ENCODE measurements around the gene COMTD1.

DNA sequence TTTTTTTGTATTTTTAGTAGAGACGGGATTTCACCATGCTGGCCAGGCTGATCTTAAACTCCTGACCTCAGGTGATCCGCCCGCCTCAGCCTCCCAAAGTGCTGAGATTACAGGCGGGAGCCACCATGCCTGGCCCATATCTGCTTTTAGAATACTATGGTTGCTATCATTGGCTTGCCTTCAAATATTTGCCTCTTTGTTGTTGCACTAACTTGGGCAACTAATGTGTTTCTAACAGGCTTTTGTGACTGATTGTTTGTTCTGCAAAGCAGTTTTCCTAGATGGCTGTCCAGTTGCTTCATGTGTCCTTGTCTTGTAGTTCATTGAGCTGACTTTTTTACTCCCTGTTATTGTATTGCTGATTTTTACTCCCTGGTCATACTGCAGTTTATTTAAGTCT is 15.5 kb downstream of the COMTD1 start:
- TF ChIP-seq EZH2 (IDR thresholded peaks at IDR 0.05; ENCODE audit: borderline replicate concordance, insufficient read depth, low read depth, low read length, poor library complexity, severe bottlenecking), result no peak
- TF ChIP-seq, protein P1, sequence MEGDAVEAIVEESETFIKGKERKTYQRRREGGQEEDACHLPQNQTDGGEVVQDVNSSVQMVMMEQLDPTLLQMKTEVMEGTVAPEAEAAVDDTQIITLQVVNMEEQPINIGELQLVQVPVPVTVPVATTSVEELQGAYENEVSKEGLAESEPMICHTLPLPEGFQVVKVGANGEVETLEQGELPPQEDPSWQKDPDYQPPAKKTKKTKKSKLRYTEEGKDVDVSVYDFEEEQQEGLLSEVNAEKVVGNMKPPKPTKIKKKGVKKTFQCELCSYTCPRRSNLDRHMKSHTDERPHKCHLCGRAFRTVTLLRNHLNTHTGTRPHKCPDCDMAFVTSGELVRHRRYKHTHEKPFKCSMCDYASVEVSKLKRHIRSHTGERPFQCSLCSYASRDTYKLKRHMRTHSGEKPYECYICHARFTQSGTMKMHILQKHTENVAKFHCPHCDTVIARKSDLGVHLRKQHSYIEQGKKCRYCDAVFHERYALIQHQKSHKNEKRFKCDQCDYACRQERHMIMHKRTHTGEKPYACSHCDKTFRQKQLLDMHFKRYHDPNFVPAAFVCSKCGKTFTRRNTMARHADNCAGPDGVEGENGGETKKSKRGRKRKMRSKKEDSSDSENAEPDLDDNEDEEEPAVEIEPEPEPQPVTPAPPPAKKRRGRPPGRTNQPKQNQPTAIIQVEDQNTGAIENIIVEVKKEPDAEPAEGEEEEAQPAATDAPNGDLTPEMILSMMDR (IDR thresholded peaks at IDR 0.05), result no peak

Data from B cell (primary cell).